ENCODE data around the gene FCMR.
"Not testable (repeated sequence)": the region's sequence is repeated elsewhere in the genome, so short reads cannot be mapped to it uniquely, and the experiment has no call there.

Gene FCMR

DNA sequence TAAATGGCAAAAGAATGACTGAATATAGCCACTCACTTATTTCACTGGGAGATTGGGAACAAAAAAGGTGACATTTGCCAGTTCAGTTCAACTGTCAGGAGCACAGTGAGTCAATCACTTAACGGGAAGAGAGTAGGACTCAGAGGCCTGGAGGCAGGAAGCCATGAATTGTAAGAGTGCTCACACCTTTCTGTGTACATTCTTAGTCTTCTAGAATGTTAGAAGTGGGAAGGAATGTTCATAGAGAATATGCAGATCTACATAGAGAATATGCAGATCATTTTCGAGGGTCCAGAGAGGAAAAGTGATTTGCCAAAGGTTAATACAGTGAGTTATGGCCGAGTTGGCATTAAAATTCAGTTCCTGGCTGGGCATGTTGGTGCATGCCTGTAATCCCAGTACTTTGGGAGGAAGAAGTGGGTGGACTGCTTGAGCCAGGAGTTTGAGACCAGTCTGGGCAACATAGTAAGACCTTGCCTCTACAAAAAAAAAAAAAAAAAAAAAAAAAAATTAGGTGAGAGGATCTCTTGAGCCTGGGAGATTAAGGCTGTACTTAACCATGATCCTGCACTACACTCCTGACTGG is 48.0 kb downstream of the FCMR start:
- DNase-seq (ENCODE audit: low read depth in 2 of 2): no peak

DNA sequence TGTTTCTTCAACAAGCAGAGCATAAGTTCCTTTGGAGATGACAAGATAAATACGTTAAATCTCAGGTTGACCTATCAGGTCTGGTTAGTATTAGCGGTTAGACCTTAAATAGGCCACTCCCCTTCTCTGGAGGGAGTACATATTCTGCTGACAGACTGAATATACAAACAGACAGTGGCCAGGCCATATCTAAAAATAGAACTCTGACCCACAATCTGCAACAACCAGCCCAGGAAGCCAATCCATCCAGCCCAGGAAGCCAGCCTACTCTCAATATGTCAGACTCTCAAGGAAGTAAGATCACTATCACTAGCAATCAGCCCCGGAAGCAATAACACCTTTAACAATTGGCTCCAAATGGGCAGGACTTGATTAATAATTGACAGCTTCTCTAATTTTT is 49.6 kb downstream of the FCMR start:
- DNase-seq (ENCODE audit: low read depth in 2 of 2): no peak

DNA sequence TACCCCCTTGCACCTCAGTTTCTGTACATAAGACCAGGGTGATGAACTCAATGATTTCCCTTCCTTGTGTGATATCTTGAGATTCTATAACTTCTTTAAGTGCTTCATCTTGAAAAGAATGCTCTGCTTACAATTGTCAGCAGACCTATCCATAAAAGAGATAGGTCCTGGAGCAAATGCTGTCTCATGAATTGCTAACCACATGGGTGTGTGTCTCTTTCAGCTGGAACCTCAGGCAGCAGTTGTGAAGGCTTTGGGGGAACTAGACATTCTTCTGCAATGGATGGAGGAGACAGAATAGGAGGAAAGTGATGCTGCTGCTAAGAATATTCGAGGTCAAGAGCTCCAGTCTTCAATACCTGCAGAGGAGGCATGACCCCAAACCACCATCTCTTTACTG is 53.5 kb downstream of the FCMR start:
- no peak for DNase-seq (ENCODE audit: low read depth in 2 of 2)

- DNase-seq (ENCODE audit: low read depth in 2 of 2): no peak
Measured at GRCh38 chr1:206867716-206868115, 54.0 kb downstream of the FCMR start.

- DNase-seq (ENCODE audit: low read depth in 2 of 2): no peak
Measured at GRCh38 chr1:206867239-206867638, 54.5 kb downstream of the FCMR start.

GRCh38 chr1:206866062-206866461 is 55.7 kb downstream of the FCMR start:
- DNase-seq (ENCODE audit: low read depth in 2 of 2): no peak

DNA sequence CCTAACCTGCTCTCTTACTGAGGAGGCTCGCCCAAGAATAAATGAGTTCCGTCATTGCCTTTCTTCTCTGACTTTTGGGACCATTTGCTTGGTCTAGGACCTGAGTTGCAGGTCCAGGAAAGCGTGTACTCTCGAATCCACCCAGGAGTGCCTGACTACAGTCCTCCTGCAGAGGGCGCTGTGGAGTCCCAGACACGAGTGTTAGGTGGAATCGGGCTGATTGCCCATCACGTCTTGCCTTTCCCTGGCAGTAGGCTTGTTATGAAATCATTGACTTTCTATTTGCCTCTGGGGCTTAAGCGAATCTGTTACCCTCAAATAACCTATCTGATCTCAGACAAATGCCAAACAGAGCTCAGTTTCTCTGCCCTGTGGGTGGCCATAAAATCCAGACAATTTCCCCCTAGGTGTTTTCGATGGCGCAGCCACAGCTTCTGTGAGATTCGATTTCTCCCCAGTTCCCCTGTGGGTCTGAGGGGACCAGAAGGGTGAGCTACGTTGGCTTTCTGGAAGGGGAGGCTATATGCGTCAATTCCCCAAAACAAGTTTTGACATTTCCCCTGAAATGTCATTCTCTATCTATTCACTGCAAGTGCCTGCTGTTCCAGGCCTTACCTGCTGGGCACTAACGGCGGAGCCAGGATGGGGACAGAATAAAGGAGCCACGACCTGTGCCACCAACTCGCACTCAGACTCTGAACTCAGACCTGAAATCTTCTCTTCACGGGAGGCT is 56.6 kb downstream of the FCMR start, which contains the start of gene IL20:
IL20 (plus strand) TSS at position 685 of the 733 bp plus-strand sequence. CDS start 230 bp downstream, outside the sequence.
- peak; percentile 74 to 77 for DNase-seq (ENCODE audit: low read depth in 2 of 2)

- DNase-seq (ENCODE audit: low read depth in 2 of 2): no peak
Measured at GRCh38 chr1:206863266-206863665, 58.5 kb downstream of the FCMR start.

DNA sequence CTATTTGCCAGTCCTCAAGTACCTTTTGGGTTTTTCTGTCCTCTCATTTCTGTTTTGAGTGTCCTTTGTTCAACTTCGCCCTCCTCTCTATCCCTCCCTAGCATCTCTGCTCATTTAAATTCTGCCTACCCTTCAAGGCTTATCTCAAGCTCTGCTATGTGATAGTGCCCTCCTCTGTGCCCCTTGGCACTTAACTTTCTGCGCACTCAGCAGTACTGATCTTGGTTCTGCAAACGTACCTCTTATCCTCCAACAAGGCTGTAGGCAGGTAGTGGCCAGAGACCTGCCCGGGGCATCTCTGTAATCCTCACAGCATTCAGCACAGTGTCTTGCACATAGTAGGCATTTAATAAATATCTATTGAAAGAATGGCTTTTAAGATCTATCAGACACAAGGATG is 61.6 kb downstream of the FCMR start:
- no peak for DNase-seq (ENCODE audit: low read depth in 2 of 2)

- DNase-seq (ENCODE audit: low read depth in 2 of 2): no peak
Measured at GRCh38 chr1:206859082-206859521, 62.6 kb downstream of the FCMR start.

GRCh38 chr1:206856674-206857464 is 64.9 kb downstream of the FCMR start:
- no peak for DNase-seq (ENCODE audit: low read depth in 2 of 2)

DNA sequence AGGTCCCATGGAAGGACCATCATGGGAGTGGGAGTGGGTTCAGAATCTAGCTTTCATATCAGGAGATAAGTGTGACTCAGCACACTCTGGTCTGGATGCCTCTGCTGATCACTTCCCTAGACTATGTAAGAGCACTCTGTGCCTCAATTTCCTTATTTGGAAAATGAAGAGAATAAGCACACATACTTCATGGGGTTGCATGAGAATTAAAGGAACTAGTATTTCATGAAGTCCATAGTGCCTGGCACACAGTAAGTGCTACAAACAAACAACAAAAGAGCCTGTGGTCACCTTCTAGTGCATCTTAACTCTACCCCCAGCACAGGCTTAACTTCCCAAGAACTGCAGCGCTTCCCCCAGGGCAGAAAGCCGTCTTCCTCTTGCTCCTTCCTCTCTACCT is 65.9 kb downstream of the FCMR start:
- DNase-seq (ENCODE audit: low read depth in 2 of 2): no peak

- no peak for DNase-seq (ENCODE audit: low read depth in 2 of 2)
Measured at GRCh38 chr1:206854401-206855129, 67.2 kb downstream of the FCMR start.

- not testable (repeated sequence) for DNase-seq (ENCODE audit: low read depth in 2 of 2)
Measured at GRCh38 chr1:206853696-206854095, 68.0 kb downstream of the FCMR start.

Measured in stimulated activated CD8-positive, alpha-beta memory T cell treated with anti-CD3 and anti-CD28 coated beads, Interleukin-2, amount 100 ng/mL, for 1 hour (primary cell).